HG02981 (cell line): Measurements from ENCODE around the gene CDC34.

ENCODE experiments used
- ATAC-seq: cut with Tn5 transposase; IDR thresholded peaks from one replicate; pipeline ENCODE4 v1.9.1; 2021; ENCODE audit warnings: mild to moderate bottlenecking, moderate library complexity; ENCODE audit not compliant: unreplicated experiment

Gene CDC34

DNA sequence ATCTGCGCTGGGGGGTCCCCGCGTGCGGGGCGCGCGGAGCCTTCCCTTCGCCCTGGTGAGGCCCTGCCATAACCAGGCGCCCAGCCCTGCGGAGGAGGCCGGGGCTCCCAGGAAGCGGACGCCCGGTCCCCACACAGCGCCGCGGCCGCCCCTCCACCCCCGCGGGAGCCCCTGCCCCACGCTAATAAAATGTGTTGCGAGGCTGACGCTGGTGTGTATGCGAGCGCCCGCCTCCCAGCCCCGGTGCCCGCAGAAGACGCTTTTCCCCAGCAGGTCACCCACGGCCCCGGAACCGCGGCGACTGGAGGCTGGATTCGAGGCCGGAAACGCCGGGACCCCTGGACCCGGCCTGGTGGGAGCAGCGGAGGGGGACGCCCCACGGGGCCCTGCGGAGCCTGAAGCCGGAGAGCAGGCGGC is 12.1 kb upstream of the CDC34 start:
- ATAC-seq: no peak

DNA sequence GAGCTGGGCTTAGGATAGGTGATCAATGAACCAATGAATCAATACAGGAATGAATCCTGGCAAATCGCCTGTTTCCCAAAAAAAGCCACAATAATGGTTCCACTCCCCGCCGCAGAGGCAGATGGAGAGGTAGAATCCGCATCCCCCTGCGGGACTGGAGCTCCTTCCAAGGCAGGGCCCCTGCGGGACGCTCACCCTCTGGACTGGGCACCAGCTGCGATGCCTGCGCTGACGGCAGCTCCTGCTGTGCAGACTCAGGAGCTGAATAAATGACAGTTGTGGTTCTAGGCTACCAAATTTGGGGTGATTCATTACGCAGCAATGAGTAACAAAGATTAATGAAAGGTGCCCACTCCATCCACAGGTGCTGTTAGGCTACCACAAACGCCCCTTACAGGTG is 8.8 kb upstream of the CDC34 start:
- ATAC-seq: no peak

DNA sequence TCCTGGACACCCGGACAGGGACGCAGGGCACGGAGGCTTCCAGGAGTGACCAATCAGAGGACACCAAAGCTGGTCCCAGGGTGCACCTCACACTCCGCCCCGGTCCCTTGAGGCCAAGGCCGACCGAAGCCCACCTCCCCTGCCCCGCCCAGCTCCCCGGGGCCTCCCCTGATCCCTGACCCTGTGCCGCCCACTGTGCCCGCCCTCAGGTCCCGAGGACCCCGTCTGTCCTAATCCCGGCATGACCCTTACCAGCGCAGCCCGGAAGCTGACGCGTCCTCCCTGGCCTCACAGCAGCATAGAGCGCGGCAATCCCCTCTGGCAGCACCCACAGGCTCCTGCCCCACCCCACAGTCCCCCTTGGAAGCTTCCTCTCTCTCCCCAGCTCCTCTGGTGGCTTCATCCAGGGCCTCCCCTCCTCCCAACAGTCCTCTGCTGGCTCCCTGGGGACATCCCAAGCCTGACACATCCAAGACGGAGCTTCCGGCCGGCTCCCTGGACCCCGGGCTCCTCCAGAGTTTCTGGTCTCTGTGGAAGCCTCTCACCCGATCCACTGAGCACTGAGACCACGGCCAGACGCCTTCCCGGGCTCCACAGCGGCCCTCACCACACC is 7.4 kb upstream of the CDC34 start:
- no peak for ATAC-seq

DNA sequence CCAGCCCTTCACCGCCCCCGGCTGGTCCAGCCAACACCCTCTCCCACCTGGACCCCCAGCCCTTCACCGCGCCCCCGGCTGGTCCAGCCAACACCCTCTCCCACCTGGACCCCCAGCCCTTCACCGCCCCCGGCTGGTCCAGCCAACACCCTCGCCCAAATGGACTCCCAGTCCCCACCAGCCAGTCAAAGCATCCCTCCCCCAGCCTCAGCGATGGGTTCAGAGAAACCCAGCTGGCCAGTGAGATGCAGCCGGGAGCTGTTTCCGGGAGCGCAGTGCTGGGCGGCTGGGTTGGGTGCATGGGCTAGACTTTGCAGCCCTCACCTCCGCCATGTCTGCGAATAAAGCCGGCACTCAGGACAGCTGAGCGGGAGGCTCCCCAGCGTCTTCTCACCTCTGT is 6.5 kb upstream of the CDC34 start:
- no peak for ATAC-seq

DNA sequence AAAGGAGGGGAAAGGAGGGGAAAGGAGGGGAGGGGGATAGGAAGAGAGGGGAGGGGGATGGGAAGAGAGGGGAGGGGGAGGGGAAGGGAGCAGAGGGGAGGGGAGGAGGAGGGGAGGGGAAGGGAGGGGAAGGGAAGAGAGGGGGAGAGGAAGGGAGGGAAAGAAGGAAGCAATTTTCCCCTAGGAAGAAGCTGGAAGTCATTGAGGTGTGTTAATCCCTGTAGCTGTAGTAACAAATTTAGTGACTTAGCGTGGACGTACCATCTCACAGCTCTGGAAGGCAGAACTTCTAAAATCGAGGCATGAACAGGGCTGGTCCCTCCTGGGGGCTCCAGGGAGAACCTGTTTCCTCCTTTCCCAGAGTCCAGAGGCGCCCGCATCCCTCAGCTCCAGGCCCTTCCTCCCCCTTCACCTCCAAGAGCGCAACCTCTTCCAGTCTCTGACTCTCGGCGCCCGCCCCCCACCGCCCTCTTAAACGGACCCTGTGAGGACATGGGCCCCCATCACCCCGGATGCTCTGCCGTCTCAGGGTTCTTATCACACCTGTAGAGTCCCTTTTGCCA is 5.6 kb upstream of the CDC34 start:
- no peak for ATAC-seq

DNA sequence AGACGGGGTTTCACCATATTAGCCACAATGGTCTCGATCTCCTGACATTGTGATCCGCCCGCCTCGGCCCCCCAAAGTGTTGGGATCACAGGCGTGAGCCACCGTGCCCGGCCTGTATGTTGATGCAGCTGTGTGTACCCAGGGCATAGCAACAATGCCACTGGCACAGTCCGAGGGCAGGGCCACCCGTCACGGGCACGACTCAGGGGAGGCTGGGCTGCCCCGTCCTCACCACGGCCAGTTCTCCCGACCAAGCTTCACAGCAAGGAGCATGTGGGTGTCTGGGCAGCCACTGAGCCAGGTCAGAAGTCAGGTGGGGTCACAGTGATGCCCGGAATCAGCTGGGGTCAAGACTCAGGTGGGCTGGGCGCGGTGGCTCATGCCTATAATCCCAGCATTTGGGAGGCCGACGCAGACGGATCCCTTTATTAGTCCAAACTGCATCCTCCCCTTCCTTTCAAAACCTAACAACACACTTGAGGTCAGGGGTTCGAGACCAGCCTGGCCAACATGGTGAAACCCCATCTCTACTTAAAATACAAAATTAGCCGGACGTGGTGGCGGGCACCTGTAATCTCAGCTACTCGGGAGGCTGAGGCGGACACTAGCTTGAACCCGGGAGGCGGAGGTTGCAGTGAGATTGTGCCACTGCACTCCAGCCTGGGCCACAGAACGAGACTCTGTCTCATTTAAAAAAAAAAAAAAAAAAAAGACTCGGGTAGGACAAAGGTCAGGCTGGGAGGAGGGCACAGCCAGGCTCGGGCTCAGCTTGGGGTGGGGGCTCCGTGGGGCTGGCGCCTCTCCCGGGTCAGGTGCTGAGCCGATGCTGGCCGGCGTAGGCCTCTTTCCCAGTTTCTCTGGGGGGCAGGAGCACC is 1.2 kb upstream of the CDC34 start:
- ATAC-seq: no peak

DNA sequence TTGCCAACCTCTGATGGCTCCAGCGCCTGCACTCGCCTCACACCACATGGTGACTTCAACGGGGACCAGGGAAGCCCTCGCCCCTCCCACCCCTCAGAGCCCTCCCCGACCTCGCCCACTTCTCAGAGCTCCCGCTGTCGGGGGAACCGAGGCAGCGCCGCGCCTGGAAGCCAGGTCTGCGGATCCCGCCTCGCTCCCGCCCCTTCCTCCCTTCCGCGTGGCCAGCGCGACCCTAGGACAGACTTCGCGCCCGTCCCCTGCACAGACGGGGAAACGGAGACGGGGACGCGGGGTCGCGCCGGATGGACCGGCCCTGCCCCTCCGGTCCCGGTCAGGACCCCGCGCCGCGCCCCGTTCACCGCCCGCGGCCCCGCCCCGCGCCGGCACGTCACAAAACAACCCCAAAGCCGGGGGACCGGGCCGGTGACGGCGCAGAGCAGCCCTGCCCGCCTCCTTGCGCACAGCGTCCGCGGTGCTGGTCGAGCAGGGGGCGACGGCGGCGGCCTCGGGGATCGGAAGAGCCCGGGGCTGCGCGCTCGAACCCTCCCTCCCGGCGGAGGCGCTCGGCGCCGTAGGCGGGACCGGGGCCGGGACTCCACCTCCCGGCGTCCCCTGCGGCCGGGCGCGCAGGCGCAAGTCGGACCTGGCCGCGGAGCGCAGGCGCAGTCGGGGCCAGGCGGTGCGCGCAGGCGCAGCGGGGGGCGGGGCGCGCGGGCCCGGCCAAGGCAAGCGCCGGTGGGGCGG is 379 bp upstream of the CDC34 start:
- peak; percentile 56 for ATAC-seq

DNA sequence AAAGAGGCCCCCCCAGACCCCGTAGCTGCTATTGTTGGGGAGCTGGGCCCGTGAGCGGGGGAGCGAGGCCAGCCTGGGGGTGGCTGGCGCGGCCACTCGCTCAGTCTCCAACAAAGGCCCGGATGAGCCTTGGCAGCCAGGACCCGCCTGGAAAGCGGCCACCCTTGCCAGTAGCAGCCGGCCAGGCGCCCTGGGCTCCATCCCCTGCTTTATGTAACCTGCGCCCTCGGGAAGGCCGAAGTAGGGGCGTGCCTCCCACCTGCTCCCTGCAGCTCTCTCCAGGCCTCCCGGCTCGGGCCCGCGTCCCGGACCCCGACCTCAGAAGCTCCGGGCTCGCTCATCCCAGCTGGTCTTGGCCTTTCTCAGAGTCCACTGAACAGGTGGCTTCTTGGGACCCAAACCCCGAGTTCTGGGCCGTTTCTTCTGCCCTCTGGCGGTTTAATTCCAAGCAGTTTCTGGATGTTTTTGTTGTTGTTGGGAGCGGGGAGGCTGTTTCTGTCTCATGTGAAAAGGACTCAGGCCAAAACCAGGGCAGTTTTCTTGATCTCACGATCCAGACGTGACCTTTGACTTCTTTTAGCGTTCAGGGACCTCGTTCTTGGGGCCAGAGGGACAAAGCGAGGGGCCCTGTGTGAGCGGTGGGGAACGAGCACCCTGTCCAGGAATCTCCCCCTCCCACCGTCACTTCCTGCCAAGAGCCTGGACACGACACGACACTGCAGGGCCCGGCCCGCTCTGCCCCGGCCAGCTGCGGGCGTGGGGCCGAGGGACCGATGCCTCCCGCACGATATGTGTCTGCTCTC is 1.2 kb downstream of the CDC34 start:
- ATAC-seq: no peak

DNA sequence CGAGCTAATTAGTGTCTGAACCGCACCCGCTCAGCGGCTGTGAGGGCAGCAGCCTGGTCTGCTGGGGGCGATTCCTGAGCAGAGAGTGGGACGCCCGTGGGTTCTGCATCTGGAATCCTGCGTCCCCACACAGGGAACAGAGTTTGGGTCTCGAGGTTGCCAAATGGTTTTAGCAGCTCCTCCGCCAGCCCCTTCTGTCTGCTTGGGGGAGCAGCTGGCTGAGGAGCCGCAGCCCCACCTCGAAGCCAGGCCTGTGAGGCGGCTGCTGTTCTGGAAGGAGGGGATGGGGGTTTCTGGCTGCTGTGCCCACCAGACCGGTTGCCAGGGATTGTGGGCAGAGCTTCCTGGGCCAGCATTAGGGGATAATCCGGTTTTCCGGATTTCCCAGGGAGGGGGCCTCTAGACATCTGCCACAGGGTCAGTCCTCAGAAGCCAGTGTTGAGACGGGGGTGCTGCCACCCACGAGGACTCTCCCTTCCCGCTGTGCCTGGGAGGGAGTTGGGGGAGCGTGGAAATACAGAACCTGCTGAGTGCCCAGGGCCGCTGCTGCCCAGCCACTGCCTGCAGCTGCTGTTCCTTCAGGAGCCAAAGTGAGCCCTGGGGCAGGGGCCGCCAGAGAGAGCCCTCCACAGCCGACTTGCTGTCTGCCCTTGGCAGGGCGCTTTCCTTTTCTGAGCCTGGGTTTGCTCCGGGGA is 2.0 kb downstream of the CDC34 start:
- no peak for ATAC-seq

DNA sequence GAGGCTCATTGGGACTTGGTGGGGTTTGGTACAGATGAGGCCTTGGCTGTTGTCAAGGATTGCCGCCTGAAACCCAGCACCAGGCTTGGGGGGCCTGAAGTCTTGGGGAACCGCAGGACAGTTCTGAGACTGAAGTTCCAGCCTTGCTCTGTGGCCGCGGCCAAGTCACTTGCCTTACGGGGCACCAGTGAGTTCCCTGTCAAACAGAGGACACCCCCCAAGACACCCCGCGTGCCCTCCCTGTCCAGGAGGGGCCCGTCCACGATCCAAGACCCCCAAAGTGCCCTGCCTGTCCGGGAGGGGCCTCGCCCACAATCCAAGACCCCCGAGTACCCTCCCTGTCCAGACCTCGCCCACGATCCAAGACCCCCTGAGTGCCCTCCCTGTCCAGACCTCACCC is 2.5 kb downstream of the CDC34 start:
- no peak for ATAC-seq

DNA sequence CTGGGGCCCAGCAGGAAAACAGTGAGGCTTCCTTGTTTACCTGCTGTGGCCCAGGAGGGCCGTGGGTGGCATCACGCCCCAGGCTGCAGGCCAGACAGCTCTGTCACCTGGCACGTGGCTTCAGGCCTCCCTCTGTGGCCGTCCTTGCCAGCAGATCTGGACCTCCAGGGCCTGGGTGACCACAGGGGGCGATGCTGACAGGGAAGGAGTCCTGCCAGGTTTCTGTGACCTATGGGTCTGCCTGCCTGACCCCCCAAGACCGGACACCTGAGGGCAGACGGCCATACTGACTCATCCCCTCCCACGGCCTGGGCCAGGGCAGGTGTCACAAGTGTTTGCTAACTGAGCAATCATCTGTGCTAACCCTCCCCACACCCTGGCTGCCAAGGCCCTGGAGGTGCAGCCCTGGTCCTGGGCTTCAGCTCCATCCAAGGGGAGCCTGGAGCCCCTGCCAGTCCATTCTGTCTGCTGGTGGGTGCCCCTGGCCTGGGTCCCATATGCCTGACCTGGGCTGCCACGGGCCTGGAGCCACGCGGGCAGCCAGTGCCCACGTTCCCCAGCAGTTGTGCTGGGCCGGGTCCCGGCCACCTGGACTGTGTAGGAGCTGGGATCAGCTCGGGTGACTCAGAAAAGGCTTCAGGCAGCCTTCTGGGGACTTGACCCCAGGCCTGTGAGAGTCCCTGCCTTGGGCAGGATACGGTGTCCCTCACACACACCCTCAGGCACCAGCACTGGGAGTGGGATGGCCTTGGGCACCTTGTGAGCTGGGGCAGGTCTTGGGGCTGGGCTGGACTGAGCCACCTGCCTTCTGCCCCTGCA is 3.7 kb downstream of the CDC34 start:
- ATAC-seq: no peak

DNA sequence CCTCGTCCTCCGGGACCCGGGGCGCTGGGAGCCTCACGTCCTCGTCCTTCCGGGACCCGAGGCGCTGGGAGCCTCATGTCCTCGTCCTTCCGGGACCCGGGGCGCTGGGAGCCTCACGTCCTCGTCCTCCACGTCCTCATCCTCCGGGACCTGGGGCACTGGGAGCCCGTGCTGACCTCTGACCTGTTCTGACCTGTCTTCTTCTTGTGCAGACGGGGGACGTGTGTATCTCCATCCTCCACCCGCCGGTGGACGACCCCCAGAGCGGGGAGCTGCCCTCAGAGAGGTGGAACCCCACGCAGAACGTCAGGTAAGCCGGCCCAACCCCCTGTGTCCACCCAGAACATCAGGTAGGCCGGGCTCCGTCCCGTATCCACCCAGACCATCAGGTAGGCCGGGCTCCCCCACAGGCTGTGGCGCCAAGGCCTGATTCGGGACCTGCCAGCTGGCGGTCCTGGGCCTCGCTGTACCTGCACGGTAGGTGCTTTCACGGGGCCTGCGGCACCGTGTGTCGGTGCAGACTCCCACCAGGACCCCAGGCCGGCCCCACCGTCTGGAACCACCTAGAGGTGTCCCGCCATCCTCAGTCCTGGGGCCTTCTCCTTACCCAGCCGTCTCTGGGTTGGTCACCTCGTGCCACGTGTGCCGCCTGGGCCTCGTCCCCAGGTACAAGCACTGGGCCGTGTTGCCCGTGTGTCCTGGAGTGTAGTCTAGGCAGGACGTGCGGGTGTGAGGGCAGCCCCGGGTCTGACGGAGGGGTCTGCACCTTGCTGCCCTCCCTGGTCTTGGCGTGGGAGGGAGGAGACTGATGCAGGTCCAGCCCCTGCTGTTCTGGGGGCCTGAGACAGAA is 4.7 kb downstream of the CDC34 start:
- no peak for ATAC-seq

DNA sequence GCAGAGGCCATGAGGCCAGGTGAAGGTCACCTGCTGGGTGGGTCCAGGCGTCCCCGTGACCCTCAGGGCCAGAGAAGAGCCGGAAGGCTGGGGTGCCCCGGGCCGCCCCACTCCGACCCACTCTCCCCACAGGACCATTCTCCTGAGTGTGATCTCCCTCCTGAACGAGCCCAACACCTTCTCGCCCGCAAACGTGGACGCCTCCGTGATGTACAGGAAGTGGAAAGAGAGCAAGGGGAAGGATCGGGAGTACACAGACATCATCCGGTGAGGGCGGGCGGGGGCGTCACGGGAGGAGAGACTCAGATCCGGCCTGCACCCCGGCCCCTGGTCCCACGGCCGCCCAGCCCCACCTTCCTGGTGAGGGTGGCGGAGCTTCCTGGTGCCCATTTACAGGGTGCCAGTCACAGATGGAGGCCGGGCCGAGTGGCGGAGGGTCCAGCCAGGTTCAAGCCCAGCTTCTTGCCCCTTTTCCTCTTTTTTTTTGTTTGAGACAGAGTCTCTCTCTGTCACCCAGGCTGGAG is 5.4 kb downstream of the CDC34 start:
- no peak for ATAC-seq

DNA sequence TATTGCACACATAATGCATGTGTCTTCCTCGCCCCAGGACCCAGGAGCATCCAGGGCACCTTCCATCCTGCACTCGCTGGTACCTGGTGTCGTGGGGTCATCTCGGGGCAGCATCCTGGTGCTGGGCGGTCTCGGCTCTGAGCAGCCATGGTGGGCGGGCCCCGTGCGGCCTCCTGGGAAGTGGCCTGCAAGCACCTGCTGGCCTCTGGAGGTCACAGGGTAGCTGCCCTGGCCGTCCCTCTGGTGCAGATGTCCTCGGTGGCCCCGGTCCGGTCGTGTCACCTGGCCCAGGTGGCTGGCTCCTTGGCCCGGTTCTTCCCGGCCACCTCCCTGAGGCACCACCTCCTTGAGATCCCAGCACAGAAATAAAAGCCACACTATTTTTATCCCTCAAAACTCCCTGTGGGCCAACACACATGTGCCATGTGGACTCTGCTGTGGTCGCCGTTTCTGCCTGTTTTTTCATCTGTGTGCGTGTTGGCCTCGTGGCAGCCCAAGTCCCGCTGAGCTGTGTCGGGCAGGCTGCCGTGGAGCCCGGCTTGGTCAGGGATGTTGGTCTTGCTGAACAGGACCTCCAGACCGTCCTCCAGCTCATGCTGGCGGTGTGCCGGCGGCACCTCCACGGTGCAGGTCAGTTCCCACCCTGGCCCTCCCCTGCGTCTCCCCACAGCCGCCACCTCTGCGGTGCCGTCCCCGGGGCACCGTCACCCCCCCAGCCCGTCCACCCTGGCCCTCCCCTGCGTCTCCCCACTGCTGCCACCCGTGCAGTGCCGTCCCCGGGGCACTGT is 7.3 kb downstream of the CDC34 start:
- ATAC-seq: no peak

DNA sequence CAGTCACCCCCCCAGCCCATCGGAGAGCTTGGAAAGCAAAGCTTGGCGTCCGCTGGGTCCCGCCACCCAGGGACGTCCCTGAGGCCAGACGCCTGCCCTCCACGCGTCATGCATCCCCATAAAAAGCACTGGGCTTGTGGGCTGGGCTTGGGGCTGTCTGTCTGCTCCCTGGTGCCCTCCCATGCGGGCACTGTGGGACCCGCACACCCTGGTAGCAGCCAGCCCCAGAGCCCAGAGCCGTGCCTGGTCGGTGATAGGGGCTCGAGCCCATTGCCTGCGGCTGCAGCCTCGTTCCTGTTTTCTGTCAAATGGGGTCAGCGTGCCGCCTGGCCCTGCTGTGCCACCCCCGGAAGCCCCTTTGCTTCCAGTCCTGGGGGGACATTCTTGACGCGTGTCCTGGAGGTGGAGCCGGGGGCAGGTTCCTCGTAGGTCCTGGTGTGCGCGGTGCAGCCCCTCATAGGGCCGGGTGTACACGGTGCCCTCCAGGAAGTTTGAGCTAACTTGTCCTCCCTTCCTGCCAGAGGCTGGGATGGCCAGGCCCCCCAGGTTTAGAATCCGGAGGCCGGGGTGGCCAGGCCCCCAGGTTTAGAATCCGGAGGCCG is 8.0 kb downstream of the CDC34 start:
- no peak for ATAC-seq

DNA sequence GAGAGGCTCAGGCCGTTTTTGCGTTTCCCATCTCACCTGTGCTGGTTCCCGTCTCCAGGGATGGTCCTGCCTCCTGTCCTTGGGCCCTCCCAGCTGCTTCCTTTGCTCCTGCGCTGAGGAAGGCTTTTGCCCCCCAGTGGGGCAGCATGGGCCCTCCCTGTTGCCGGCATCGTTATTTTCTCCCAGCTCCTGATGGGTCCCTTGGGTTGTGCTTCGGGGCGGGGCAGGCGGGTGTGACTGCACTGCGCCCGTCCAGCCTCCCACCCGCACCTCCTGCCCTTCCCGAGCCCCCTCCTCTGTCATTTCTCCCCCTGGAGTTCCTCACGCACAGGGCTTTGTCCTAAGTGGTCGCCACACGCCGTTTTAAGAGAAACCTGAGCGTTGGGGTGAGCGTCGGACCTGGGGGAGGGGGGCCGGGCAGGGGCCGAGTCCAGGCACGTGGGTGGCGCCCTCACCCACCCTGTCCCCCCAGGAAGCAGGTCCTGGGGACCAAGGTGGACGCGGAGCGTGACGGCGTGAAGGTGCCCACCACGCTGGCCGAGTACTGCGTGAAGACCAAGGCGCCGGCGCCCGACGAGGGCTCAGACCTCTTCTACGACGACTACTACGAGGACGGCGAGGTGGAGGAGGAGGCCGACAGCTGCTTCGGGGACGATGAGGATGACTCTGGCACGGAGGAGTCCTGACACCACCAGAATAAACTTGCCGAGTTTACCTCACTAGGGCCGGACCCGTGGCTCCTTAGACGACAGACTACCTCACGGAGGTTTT is 9.5 kb downstream of the CDC34 start:
- no peak for ATAC-seq
